Glutamatergic neuron (in vitro differentiated cells): ENCODE data around the gene ZNFX1. TPM values are rescaled to one million over a fixed set of nuclear protein-coding genes. Genes with fewer than 3 reads are reported as not detected.

Experiments
- DNase-seq: peaks from one replicate; pipeline ENCODE4 v3.0.0; 2022
- H3K27ac Mint-ChIP-seq: one replicate; pipeline ENCODE4 v1.8.0; 2020; ENCODE audit warnings: mild to moderate bottlenecking, mixed read lengths, inconsistent platforms; ENCODE audit not compliant: unreplicated experiment
- H3K27me3 Mint-ChIP-seq: one replicate; pipeline ENCODE4 v1.8.0; 2020; ENCODE audit warnings: mild to moderate bottlenecking, moderate library complexity, mixed read lengths, inconsistent platforms; ENCODE audit not compliant: unreplicated experiment
- H3K36me3 Mint-ChIP-seq: one replicate; pipeline ENCODE4 v1.8.0; 2020; ENCODE audit warnings: mild to moderate bottlenecking, mixed read lengths, inconsistent platforms; ENCODE audit not compliant: unreplicated experiment
- H3K4me1 Mint-ChIP-seq: one replicate; pipeline ENCODE4 v1.8.0; 2020; ENCODE audit warnings: mild to moderate bottlenecking, low read depth, mixed read lengths, inconsistent platforms; ENCODE audit not compliant: unreplicated experiment
- H3K4me3 Mint-ChIP-seq: one replicate; pipeline ENCODE4 v1.8.0; 2020; ENCODE audit warnings: mild to moderate bottlenecking, mixed read lengths, inconsistent platforms; ENCODE audit not compliant: unreplicated experiment
- H3K9me3 Mint-ChIP-seq: one replicate; pipeline ENCODE4 v1.8.0; 2020; ENCODE audit warnings: mild to moderate bottlenecking, moderate library complexity, mixed read lengths, inconsistent platforms; ENCODE audit not compliant: unreplicated experiment
- CTCF ChIP-seq: fragments of 200-600 bp; sonication (generic); IDR thresholded peaks from one replicate; pipeline ENCODE4 v1.5.0; 2021; ENCODE audit not compliant: partially characterized antibody, unreplicated experiment
- total RNA-seq: library from RNA; stranded (reverse); fragmentation: NEBNext Ultra II Directional; extraction: Animal tissue kit (Norgen Biotek cat#: 25700); gene quantifications from one replicate; pipeline ENCODE4 v1.2.1, GENCODE V29; 2021; ENCODE audit not compliant: unreplicated experiment

The ZNFX1 gene
- total RNA-seq, 1 donor from 2014 or later = 11.8 TPM

GRCh38 chr20:49320460-49320859, 42.6 kb upstream of the ZNFX1 start:
- H3K4me3 Mint-ChIP-seq = no peak overlapping the region
- peaks cover 7% of the 10 kb centered on the region for H3K36me3 Mint-ChIP-seq

GRCh38 chr20:49319208-49319809, 41.5 kb upstream of the ZNFX1 start:
- Mint-ChIP-seq H3K27ac (no peak overlapping the region), H3K36me3 (peaks cover 7% of the 10 kb centered on the region), H3K4me1 (peaks cover 1% of the 10 kb centered on the region), H3K4me3 (peak overlapping the region; percentile 83), H3K27me3 (peaks cover 18% of the 10 kb centered on the region), H3K9me3 (no peaks in the 10 kb centered on the region)
- TF ChIP-seq CTCF = no peak
- no peak for DNase-seq

More at GRCh38 chr20:49320460-49320859, 42.6 kb upstream of the ZNFX1 start:
- Mint-ChIP-seq H3K27ac (no peak overlapping the region), H3K4me1 (peaks cover 1% of the 10 kb centered on the region), H3K9me3 (no peaks in the 10 kb centered on the region), H3K27me3 (peaks cover 18% of the 10 kb centered on the region)
- TF ChIP-seq CTCF = peak; percentile 22
- peak; percentile 27 for DNase-seq

GRCh38 chr20:49318430-49319207, 40.8 kb upstream of the ZNFX1 start:
- Mint-ChIP-seq H3K9me3 (no peaks in the 10 kb centered on the region), H3K4me1 (peaks cover 1% of the 10 kb centered on the region), H3K27me3 (peaks cover 18% of the 10 kb centered on the region), H3K4me3 (peak overlapping the region; percentile 83), H3K27ac (no peak overlapping the region), H3K36me3 (peaks cover 7% of the 10 kb centered on the region)
- no peak for TF ChIP-seq CTCF
- DNase-seq = no peak

GRCh38 chr20:49318091-49318429, 40.2 kb upstream of the ZNFX1 start:
- H3K27me3 Mint-ChIP-seq = peaks cover 18% of the 10 kb centered on the region
- no peak overlapping the region for H3K27ac Mint-ChIP-seq
- H3K4me3 Mint-ChIP-seq = peak overlapping the region; percentile 83
- no peaks in the 10 kb centered on the region for H3K9me3 Mint-ChIP-seq
- no peak for TF ChIP-seq CTCF
- H3K36me3 Mint-ChIP-seq = peaks cover 7% of the 10 kb centered on the region
- peaks cover 1% of the 10 kb centered on the region for H3K4me1 Mint-ChIP-seq
- no peak for DNase-seq

GRCh38 chr20:49316704-49317103, 38.8 kb upstream of the ZNFX1 start:
- H3K9me3 Mint-ChIP-seq = peaks cover under 1% of the 10 kb centered on the region
- no peak overlapping the region for H3K4me3 Mint-ChIP-seq
- H3K36me3 Mint-ChIP-seq = peaks cover 7% of the 10 kb centered on the region
- TF ChIP-seq CTCF = no peak
- H3K27ac Mint-ChIP-seq = no peak overlapping the region
- no peak for DNase-seq
- peaks cover 1% of the 10 kb centered on the region for H3K4me1 Mint-ChIP-seq
- H3K27me3 Mint-ChIP-seq = peaks cover 18% of the 10 kb centered on the region
